Endothelial cell of umbilical vein (primary cell): ENCODE measurements around the gene TUBB2A. TPM values are rescaled to one million over a fixed set of nuclear protein-coding genes. Genes with fewer than 3 reads are reported as not detected.

Experiments
- BruUV-seq: library from RNA; stranded (reverse); fragments of 400-500 nt; replicated peaks from 2 replicates; lab custom pipeline; 2021; lab: Mats Ljungman, UMichigan
- CTCF ChIA-PET: fragments of 300-600, 350-600 bp; sonication (Branson Sonifier 250); formaldehyde crosslinking; loops from one replicate; lab custom pipeline; 2021; ENCODE audit warnings: antibody characterized with exemption, inconsistent platforms; lab: Charles Lee
- POLR2A ChIA-PET: fragments of 300-600, 350-600 bp; sonication (Branson Sonifier 250); formaldehyde crosslinking; loops from one replicate; lab custom pipeline; 2021; ENCODE audit warnings: antibody characterized with exemption, inconsistent platforms; lab: Charles Lee
- DNase-seq: peaks from one replicate; pipeline ENCODE4 v3.0.0-alpha.2; 2011; ENCODE audit warnings: low read depth, low spot score
- FAIRE-seq: peaks from 2 replicates; lab custom pipeline; 2011; peaks lifted over from hg19 to GRCh38; lab: Jason Lieb, UNC
- H2AFZ ChIP-seq: 2 replicates; pipeline ENCODE4 v1.6.0; 2012; ENCODE audit warnings: low read depth, low read length, control low read depth, inconsistent platforms
- H3K27ac ChIP-seq: 2 replicates; pipeline ENCODE4 v1.5.1; 2011; ENCODE audit warnings: low read depth, mild to moderate bottlenecking, control low read depth, low read length, moderate library complexity; ENCODE audit not compliant: insufficient read depth
- H3K27me3 ChIP-seq, 2 experiments: 2 replicates each; pipeline versions ENCODE4 v1.6.0 to v1.6.1; 2011; ENCODE audit warnings: low read length in 2 of 2, mixed read lengths in 1 of 2; ENCODE audit not compliant: control insufficient read depth in 2 of 2, insufficient read depth in 2 of 2
- H3K36me3 ChIP-seq, 2 experiments: 2 replicates in 1 of 2; 3 replicates in 1 of 2; pipeline ENCODE4 v1.5.1; 2011; ENCODE audit warnings: low read length in 2 of 2, mild to moderate bottlenecking in 1 of 2, moderate library complexity in 1 of 2; ENCODE audit not compliant: control insufficient read depth in 2 of 2, insufficient read depth in 2 of 2; ENCODE audit errors: extremely low read depth in 1 of 2
- H3K4me1 ChIP-seq: 3 replicates; pipeline ENCODE4 v1.5.1; 2011; ENCODE audit warnings: mild to moderate bottlenecking, low read length; ENCODE audit not compliant: control insufficient read depth, insufficient read depth; ENCODE audit errors: extremely low read depth
- H3K4me2 ChIP-seq: 2 replicates; pipeline ENCODE4 v1.6.1; 2011; ENCODE audit warnings: low read length, control low read depth, mixed read lengths; ENCODE audit not compliant: insufficient read depth
- H3K4me3 ChIP-seq, 3 experiments: fragments of 200-600 bp in 1 of 3; sonication (generic), shearing (Covaris generic) in 1 of 3; replicated peaks in 1 of 3; 2 replicates each; pipeline ENCODE4 v1.5.1; 2011 to 2016; ENCODE audit warnings: control low read depth in 3 of 3, low read length in 3 of 3, mild to moderate bottlenecking in 2 of 3, inconsistent platforms in 1 of 3, low read depth in 1 of 3, moderate library complexity in 1 of 3; ENCODE audit not compliant: insufficient read depth in 1 of 3
- H3K79me2 ChIP-seq: 2 replicates; pipeline ENCODE4 v1.6.0; 2012; ENCODE audit warnings: low read length, inconsistent platforms; ENCODE audit not compliant: control insufficient read depth, insufficient read depth
- H3K9ac ChIP-seq: replicated peaks from 2 replicates; pipeline ENCODE3; 2011; ENCODE audit warnings: low read length, control low read depth; ENCODE audit not compliant: insufficient read depth; ENCODE audit errors: extremely low read depth
- H3K9me1 ChIP-seq: replicated peaks from 3 replicates; pipeline ENCODE4 v1.6.0; 2011; ENCODE audit warnings: mild to moderate bottlenecking, low read length; ENCODE audit not compliant: control insufficient read depth, insufficient read depth; ENCODE audit errors: extremely low read depth
- H3K9me3 ChIP-seq: replicated peaks from 2 replicates; pipeline ENCODE4 v1.5.1; 2012; ENCODE audit warnings: low read length, inconsistent platforms; ENCODE audit not compliant: control insufficient read depth, insufficient read depth
- H4K20me1 ChIP-seq: replicated peaks from 2 replicates; pipeline ENCODE3; 2011; ENCODE audit warnings: mild to moderate bottlenecking, low read length; ENCODE audit not compliant: control insufficient read depth, insufficient read depth; ENCODE audit errors: extremely low read depth
- CTCF ChIP-seq, 2 donors: IDR thresholded peaks; 1 replicate in 1 of 2; 2 replicates in 1 of 2; pipeline ENCODE4 v1.5.1; 2011; ENCODE audit warnings: low read length in 2 of 2, mild to moderate bottlenecking in 2 of 2, moderate library complexity in 2 of 2, control low read depth in 1 of 2, inconsistent platforms in 1 of 2, low read depth in 1 of 2; ENCODE audit not compliant: insufficient read depth in 1 of 2; ENCODE audit errors: extremely low read depth in 1 of 2
- EZH2 ChIP-seq: IDR thresholded peaks from 2 replicates; pipeline ENCODE4 v1.6.1; 2012; ENCODE audit warnings: borderline replicate concordance, low read depth, mild to moderate bottlenecking, moderate library complexity, low read length, inconsistent platforms; ENCODE audit not compliant: severe bottlenecking
- FOS ChIP-seq: IDR thresholded peaks from 2 replicates; pipeline ENCODE4 v1.6.1; 2011; ENCODE audit warnings: mild to moderate bottlenecking, low read length, moderate library complexity, borderline replicate concordance; ENCODE audit not compliant: insufficient read depth
- GATA2 ChIP-seq: IDR thresholded peaks from 2 replicates; pipeline ENCODE4 v1.7.0; 2011; ENCODE audit warnings: low read depth, mild to moderate bottlenecking, moderate library complexity, mixed read lengths, low read length; ENCODE audit not compliant: insufficient read length, insufficient read depth
- JUN ChIP-seq: IDR thresholded peaks from 2 replicates; pipeline ENCODE4 v1.6.1; 2011; ENCODE audit warnings: borderline replicate concordance, low read depth; ENCODE audit not compliant: insufficient read length, insufficient read depth
- MYC ChIP-seq: IDR thresholded peaks from one replicate; pipeline ENCODE4 v1.6.1; 2011; ENCODE audit warnings: mild to moderate bottlenecking, low read depth, low read length
- POLR2A ChIP-seq: IDR thresholded peaks from 2 replicates; pipeline ENCODE4 v1.6.1; 2012; ENCODE audit warnings: low read depth, mild to moderate bottlenecking, control low read depth, low read length
- POLR2AphosphoS5 ChIP-seq: IDR thresholded peaks from 2 replicates; pipeline ENCODE4 v1.6.1; 2012; ENCODE audit warnings: low read depth, mild to moderate bottlenecking, control low read depth, low read length, moderate library complexity; ENCODE audit not compliant: insufficient read depth
- dilution Hi-C: fragments of 300-500 bp; cut with MboI; formaldehyde crosslinking; loops from one replicate; pipeline ENCODE4 v1.15.0; 2019; ENCODE audit warnings: low sequenced_read_pairs; ENCODE audit not compliant: extremely low pct_ligation_motif_present
- intact Hi-C: fragments of 100-400 bp; cut with micrococcal nuclease; formaldehyde crosslinking; loops from one replicate; pipeline ENCODE4 v1.10.0; 2022
- polyA plus RNA-seq, 4 experiments: library from polyadenylated mRNA; depleted of rRNA in 3 of 4; stranded (reverse) in 3 of 4; unstranded in 1 of 4; fragments of >200 nt; gene quantifications; 2 replicates each; pipeline versions ENCODE4 v1.2.1 to v1.2.3, GENCODE V29; 2011 to 2012; ENCODE audit warnings: missing spikeins in 1 of 4
- total RNA-seq: library from RNA; stranded (reverse); gene quantifications from 2 replicates; pipeline ENCODE4 v1.2.3, GENCODE V29; 2021
- TF ChIP-seq, protein P1 (sequence below): IDR thresholded peaks from 2 replicates; pipeline ENCODE4 v1.6.1; 2011; ENCODE audit not compliant: insufficient read depth, insufficient read length

The TUBB2A gene
- total and polyA plus RNA-seq, 2 donors (not counting 3 experiments of a cell fraction or from before 2014, with no cell fraction given), result 80.3 to 99.2 TPM

- Histone ChIP-seq H3K4me2 (no peak overlapping the region), H3K27ac (no peak overlapping the region), H2AFZ (no peak overlapping the region), H3K9me1 (no peaks in the 10 kb centered on the region), H3K36me3 (peaks cover 0 to 3% of the 10 kb centered on the region in 2 experiments), H3K4me3 (no peak overlapping the region), H3K9ac (no peak overlapping the region), H3K79me2 (no peaks in the 10 kb centered on the region), H4K20me1 (no peaks in the 10 kb centered on the region), H3K27me3 (no peaks in the 10 kb centered on the region), H3K9me3 (no peaks in the 10 kb centered on the region), H3K4me1 (peaks cover 13% of the 10 kb centered on the region)
- intact Hi-C loops (no loop called here), dilution Hi-C loops (no loop called here)
- no TSS peak for BruUV-seq
- POLR2A ChIA-PET, result no interaction called here
- TF ChIP-seq, protein P1, sequence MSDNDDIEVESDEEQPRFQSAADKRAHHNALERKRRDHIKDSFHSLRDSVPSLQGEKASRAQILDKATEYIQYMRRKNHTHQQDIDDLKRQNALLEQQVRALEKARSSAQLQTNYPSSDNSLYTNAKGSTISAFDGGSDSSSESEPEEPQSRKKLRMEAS, result no peak
- TF ChIP-seq GATA2 (no peak), FOS (no peak), CTCF (IDR thresholded peaks at IDR 0.05; ENCODE audit: extremely low read depth in 1 of 2, insufficient read depth in 1 of 2, low read depth in 1 of 2, low read length in 2 of 2) (no peak), POLR2AphosphoS5 (no peak), POLR2A (no peak), JUN (no peak), MYC (no peak), EZH2 (no peak)
- DNase-seq (no peak), FAIRE-seq (no peak)
- CTCF ChIA-PET, result interaction anchor here (2.6 kb wide), 1 partner anchor 15 kb away, joined by 7 read pairs; the partner anchor contains the start of gene TUBB2A
Measured at GRCh38 chr6:3142536-3142935, 14.8 kb downstream of the TUBB2A start.
